ENCODE measurements around the gene OLIG1. TPM values are rescaled to one million over a fixed set of nuclear protein-coding genes. Genes with fewer than 3 reads are reported as not detected.

Gene OLIG1
- total and polyA plus RNA-seq, 2 of the 4 experiments (the other 2 are of a cell fraction): not detected

DNA sequence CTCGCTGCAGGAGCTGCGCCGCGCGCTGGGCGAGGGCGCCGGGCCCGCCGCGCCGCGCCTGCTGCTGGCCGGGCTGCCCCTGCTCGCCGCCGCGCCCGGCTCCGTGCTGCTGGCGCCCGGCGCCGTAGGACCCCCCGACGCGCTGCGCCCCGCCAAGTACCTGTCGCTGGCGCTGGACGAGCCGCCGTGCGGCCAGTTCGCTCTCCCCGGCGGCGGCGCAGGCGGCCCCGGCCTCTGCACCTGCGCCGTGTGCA lies 730 bp downstream of the OLIG1 start:
- Histone ChIP-seq H3K27ac (ENCODE audit: insufficient read depth, low read length) (no peak overlapping the region), H3K4me3 (ENCODE audit: insufficient read depth, low read depth, low read length) (no peak overlapping the region), H4K20me1 (ENCODE audit: insufficient read depth, low read length) (no peaks in the 10 kb centered on the region), H3K4me2 (ENCODE audit: low read depth, low read length) (no peak overlapping the region), H3K36me3 (ENCODE audit: control insufficient read depth, insufficient read depth, low read length) (no peaks in the 10 kb centered on the region), H3K23ac (ENCODE audit: low read depth, low read length) (no peak overlapping the region), H4K91ac (ENCODE audit: insufficient read depth, low read depth, low read length) (no peak overlapping the region), H4K8ac (ENCODE audit: low read depth in 2 of 2, low read length in 2 of 2) (no peak overlapping the region), H3K18ac (ENCODE audit: low read depth, low read length) (no peak overlapping the region), H3K9me1 (ENCODE audit: insufficient read depth, low read length) (no peaks in the 10 kb centered on the region), H3K79me1 (ENCODE audit: low read depth in 1 of 2, low read length in 2 of 2) (no peaks in the 10 kb centered on the region), H3K9me3 (ENCODE audit: control insufficient read depth, insufficient read depth, low read length) (peaks cover 4% of the 10 kb centered on the region; the same call in 1 of the 2 replicates), H3K56ac (ENCODE audit: extremely low read depth, insufficient read depth, low read length) (no peak overlapping the region), H3K4ac (ENCODE audit: low read depth, low read length) (no peak overlapping the region), H2AK9ac (replicated peaks; ENCODE audit: low read depth, low read length, poor library complexity) (no peak overlapping the region), H2AK5ac (ENCODE audit: low read depth, low read length) (no peak overlapping the region), H2BK5ac (ENCODE audit: low read depth, low read length, poor library complexity, severe bottlenecking) (no peak overlapping the region), H2AFZ (replicated peaks; ENCODE audit: low read length, poor library complexity) (no peak overlapping the region), H4K5ac (ENCODE audit: low read depth, low read length) (no peak overlapping the region), H3K27me3 (ENCODE audit: control insufficient read depth, insufficient read depth, low read length) (peaks cover 90% of the 10 kb centered on the region), H3K4me1 (ENCODE audit: control insufficient read depth, insufficient read depth, low read length) (peaks cover 2% of the 10 kb centered on the region; the same call in 1 of the 2 replicates), H2BK15ac (ENCODE audit: low read depth, low read length) (no peak overlapping the region), H3K14ac (replicated peaks; ENCODE audit: low read depth, low read length) (no peak overlapping the region), H2BK120ac (ENCODE audit: low read depth, low read length) (no peak overlapping the region), H3K9ac (ENCODE audit: low read depth, low read length) (no peak overlapping the region), H2BK20ac (ENCODE audit: low read depth, low read length) (no peak overlapping the region)
- TF ChIP-seq, protein P1, sequence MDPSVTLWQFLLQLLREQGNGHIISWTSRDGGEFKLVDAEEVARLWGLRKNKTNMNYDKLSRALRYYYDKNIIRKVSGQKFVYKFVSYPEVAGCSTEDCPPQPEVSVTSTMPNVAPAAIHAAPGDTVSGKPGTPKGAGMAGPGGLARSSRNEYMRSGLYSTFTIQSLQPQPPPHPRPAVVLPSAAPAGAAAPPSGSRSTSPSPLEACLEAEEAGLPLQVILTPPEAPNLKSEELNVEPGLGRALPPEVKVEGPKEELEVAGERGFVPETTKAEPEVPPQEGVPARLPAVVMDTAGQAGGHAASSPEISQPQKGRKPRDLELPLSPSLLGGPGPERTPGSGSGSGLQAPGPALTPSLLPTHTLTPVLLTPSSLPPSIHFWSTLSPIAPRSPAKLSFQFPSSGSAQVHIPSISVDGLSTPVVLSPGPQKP (IDR thresholded peaks at IDR 0.05; ENCODE audit: borderline replicate concordance, low read depth, low read length): no peak
- no peak for TF ChIP-seq MAFK (IDR thresholded peaks at IDR 0.05; ENCODE audit: low read depth, low read length)
- TF ChIP-seq CEBPB (IDR thresholded peaks at IDR 0.05; ENCODE audit: low read depth, low read length): no peak
- TF ChIP-seq RCOR1 (IDR thresholded peaks at IDR 0.05; ENCODE audit: insufficient replicate concordance, low read length): no peak
- TF ChIP-seq MAZ (IDR thresholded peaks at IDR 0.05; ENCODE audit: borderline replicate concordance, low read depth, low read length): no peak
- no peak for TF ChIP-seq POLR2A (IDR thresholded peaks at IDR 0.05; ENCODE audit: low read depth, low read length)
- no peak for TF ChIP-seq MXI1 (IDR thresholded peaks at IDR 0.05; ENCODE audit: borderline replicate concordance, low read depth, low read length)
- TF ChIP-seq CHD1 (IDR thresholded peaks at IDR 0.05; ENCODE audit: low read depth, low read length): no peak
- TF ChIP-seq, protein P2, sequence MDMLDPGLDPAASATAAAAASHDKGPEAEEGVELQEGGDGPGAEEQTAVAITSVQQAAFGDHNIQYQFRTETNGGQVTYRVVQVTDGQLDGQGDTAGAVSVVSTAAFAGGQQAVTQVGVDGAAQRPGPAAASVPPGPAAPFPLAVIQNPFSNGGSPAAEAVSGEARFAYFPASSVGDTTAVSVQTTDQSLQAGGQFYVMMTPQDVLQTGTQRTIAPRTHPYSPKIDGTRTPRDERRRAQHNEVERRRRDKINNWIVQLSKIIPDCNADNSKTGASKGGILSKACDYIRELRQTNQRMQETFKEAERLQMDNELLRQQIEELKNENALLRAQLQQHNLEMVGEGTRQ (IDR thresholded peaks at IDR 0.05; ENCODE audit: low read depth, low read length): no peak
- ATAC-seq (ENCODE audit: low read depth) (no peak; the same call in 1 of the 2 replicates), DNase-seq (no peak)
- ChIA-PET CTCF (no interaction called here), POLR2A (ENCODE audit: unreplicated experiment) (no interaction called here)
- dilution Hi-C loops (cut with HindIII; ENCODE audit: low sequenced_read_pairs, unreplicated experiment): no loop called here
- in situ Hi-C loops (cut with MboI; ENCODE audit: low sequenced_read_pairs): no loop called here
- WGBS, 2 experiments (ENCODE audit: extremely low coverage in 2 of 2, insufficient read length in 1 of 2): 1% methylated on average over 12 of the region's 44 CpGs; no CpG with 5 or more reads in 1 of the 2 experiments
- intact Hi-C loops (cut with micrococcal nuclease): no loop called here
- BruUV-seq (replicated peaks): no TSS peak
